ENCODE measurements around the gene RNF157.

GRCh38 chr17:76191896-76192295 lies 48.4 kb downstream of the RNF157 start:
- TF ChIP-seq CTCF (IDR thresholded peaks at IDR 0.05) (no peak), POLR2A (IDR thresholded peaks at IDR 0.05) (no peak)

Measured in thyroid gland (tissue), 4 donors.